WTC11 (cell line): ENCODE measurements around the gene ASCC1. TPM values are rescaled to one million over a fixed set of nuclear protein-coding genes. Genes with fewer than 3 reads are reported as not detected.

ENCODE experiments used
- ATAC-seq: fragments of 200-7000 bp; cut with Tn5 transposase; 2 replicates; pipeline ENCODE4 v1.10.0; 2021; ENCODE audit warnings: mild to moderate bottlenecking, moderate library complexity
- CTCF ChIA-PET: fragments of 300-600 bp; sonication (Branson Sonifier 250); formaldehyde crosslinking; loops from one replicate; lab custom pipeline; 2021; ENCODE audit warnings: antibody characterized with exemption; lab: Charles Lee
- POLR2A ChIA-PET: fragments of 350-600 bp; sonication (Branson Sonifier 250); formaldehyde crosslinking; loops from one replicate; lab custom pipeline; 2021; ENCODE audit warnings: antibody characterized with exemption; lab: Charles Lee
- DNase-seq: peaks from one replicate; pipeline ENCODE4 v3.0.0; 2021; ENCODE audit warnings: low spot score
- H3K27ac Mint-ChIP-seq: 2 replicates; pipeline ENCODE4 v1.8.0; 2021; ENCODE audit warnings: mixed read lengths
- H3K27me3 Mint-ChIP-seq: 2 replicates; pipeline ENCODE4 v1.8.0; 2021; ENCODE audit warnings: low read depth, mild to moderate bottlenecking, moderate library complexity, mixed read lengths
- H3K36me3 Mint-ChIP-seq: 2 replicates; pipeline ENCODE4 v1.8.0; 2021; ENCODE audit warnings: mixed read lengths
- H3K4me1 Mint-ChIP-seq: 2 replicates; pipeline ENCODE4 v1.8.0; 2022; ENCODE audit warnings: mixed read lengths
- H3K4me3 Mint-ChIP-seq: 2 replicates; pipeline ENCODE4 v1.8.0; 2021; ENCODE audit warnings: mild to moderate bottlenecking, moderate library complexity, mixed read lengths
- H3K9me3 Mint-ChIP-seq: 2 replicates; pipeline ENCODE4 v1.8.0; 2021; ENCODE audit warnings: mixed read lengths
- ATF1 ChIP-seq: sonication (generic); formaldehyde crosslinking; IDR thresholded peaks from 2 replicates; pipeline ENCODE4 v1.8.1; 2023; ENCODE audit warnings: mild to moderate bottlenecking, moderate library complexity, missing genetic modification reagents
- CREB1 ChIP-seq: sonication (generic); formaldehyde crosslinking; IDR thresholded peaks from 2 replicates; pipeline ENCODE4 v1.8.0; 2023; ENCODE audit warnings: mild to moderate bottlenecking, missing genetic modification reagents
- ETV6 ChIP-seq: sonication (generic); formaldehyde crosslinking; IDR thresholded peaks from 2 replicates; pipeline ENCODE4 v1.8.1; 2022; ENCODE audit warnings: mild to moderate bottlenecking, missing genetic modification reagents
- HMGA2 ChIP-seq: fragments of 250-450 bp; sonication (Bioruptor Pico); IDR thresholded peaks from 2 replicates; pipeline ENCODE4 v1.4.0; 2021; ENCODE audit warnings: mild to moderate bottlenecking, moderate library complexity
- NR1H2 ChIP-seq: sonication (generic); formaldehyde crosslinking; IDR thresholded peaks from 2 replicates; pipeline ENCODE4 v1.9.0; 2021; ENCODE audit warnings: mild to moderate bottlenecking, moderate library complexity, missing genetic modification reagents
- RORB ChIP-seq: fragments of 250-450 bp; sonication (Bioruptor Pico); IDR thresholded peaks from 2 replicates; pipeline ENCODE4 v1.9.0; 2021; ENCODE audit warnings: mild to moderate bottlenecking
- SMAD3 ChIP-seq: sonication (generic); formaldehyde crosslinking; IDR thresholded peaks from 2 replicates; pipeline ENCODE4 v1.8.0; 2022; ENCODE audit warnings: missing genetic modification reagents, mild to moderate bottlenecking, borderline replicate concordance
- SP1 ChIP-seq: sonication (generic); formaldehyde crosslinking; conservative IDR thresholded peaks from 2 replicates; pipeline ENCODE4 v1.8.1; 2022; ENCODE audit warnings: missing genetic modification reagents
- ZNF219 ChIP-seq: sonication (generic); formaldehyde crosslinking; IDR thresholded peaks from 2 replicates; pipeline ENCODE4 v1.8.0; 2023; ENCODE audit warnings: missing genetic modification reagents, mild to moderate bottlenecking, borderline replicate concordance
- ZNF317 ChIP-seq: sonication (generic); formaldehyde crosslinking; IDR thresholded peaks from 2 replicates; pipeline ENCODE4 v1.8.1; 2023; ENCODE audit warnings: low read depth, mild to moderate bottlenecking, moderate library complexity, missing genetic modification reagents, borderline replicate concordance
- total RNA-seq: library from RNA; stranded (reverse); gene quantifications from 3 replicates; pipeline ENCODE4 v1.2.3, GENCODE V29; 2021
- TF ChIP-seq, protein P1 (sequence below): fragments of 250-450 bp; sonication (Bioruptor Pico); IDR thresholded peaks from 2 replicates; pipeline ENCODE4 v1.9.0; 2021; ENCODE audit warnings: mild to moderate bottlenecking
- TF ChIP-seq, protein P2 (sequence below): sonication (generic); formaldehyde crosslinking; conservative IDR thresholded peaks from 2 replicates; pipeline ENCODE4 v1.8.1; 2022; ENCODE audit warnings: mild to moderate bottlenecking, missing genetic modification reagents
- TF ChIP-seq, protein P3 (sequence below): sonication (generic); formaldehyde crosslinking; IDR thresholded peaks from 2 replicates; pipeline ENCODE4 v1.8.0; 2022; ENCODE audit warnings: mild to moderate bottlenecking, missing genetic modification reagents
- TF ChIP-seq, protein P4 (sequence below): fragments of 250-450 bp; sonication (Bioruptor Pico); IDR thresholded peaks from 2 replicates; pipeline ENCODE4 v1.9.0; 2021; ENCODE audit warnings: mild to moderate bottlenecking
- TF ChIP-seq, protein P5 (sequence below): sonication (generic); formaldehyde crosslinking; IDR thresholded peaks from 2 replicates; pipeline ENCODE4 v1.8.1; 2023; ENCODE audit warnings: mild to moderate bottlenecking, missing genetic modification reagents
- TF ChIP-seq, protein P6 (sequence below): sonication (generic); formaldehyde crosslinking; IDR thresholded peaks from 2 replicates; pipeline ENCODE4 v1.8.0; 2023; ENCODE audit warnings: missing genetic modification reagents
- TF ChIP-seq, protein P7 (sequence below): sonication (generic); formaldehyde crosslinking; IDR thresholded peaks from 2 replicates; pipeline ENCODE4 v1.8.1; 2023; ENCODE audit warnings: mild to moderate bottlenecking, moderate library complexity, missing genetic modification reagents
- TF ChIP-seq, protein P8 (sequence below): sonication (generic); formaldehyde crosslinking; IDR thresholded peaks from 2 replicates; pipeline ENCODE4 v1.8.0; 2022; ENCODE audit warnings: mild to moderate bottlenecking, missing genetic modification reagents
- TF ChIP-seq, protein P9 (sequence below): sonication (generic); formaldehyde crosslinking; IDR thresholded peaks from 2 replicates; pipeline ENCODE4 v1.8.1; 2022; ENCODE audit warnings: mild to moderate bottlenecking, missing genetic modification reagents, moderate library complexity, borderline replicate concordance
- TF ChIP-seq, protein P10 (sequence below): sonication (generic); formaldehyde crosslinking; IDR thresholded peaks from 2 replicates; pipeline ENCODE4 v1.8.1; 2023; ENCODE audit warnings: mild to moderate bottlenecking, missing genetic modification reagents

ASCC1 gene
- total RNA-seq, 1 experiment from 2014 or later, result 30.4 TPM

DNA sequence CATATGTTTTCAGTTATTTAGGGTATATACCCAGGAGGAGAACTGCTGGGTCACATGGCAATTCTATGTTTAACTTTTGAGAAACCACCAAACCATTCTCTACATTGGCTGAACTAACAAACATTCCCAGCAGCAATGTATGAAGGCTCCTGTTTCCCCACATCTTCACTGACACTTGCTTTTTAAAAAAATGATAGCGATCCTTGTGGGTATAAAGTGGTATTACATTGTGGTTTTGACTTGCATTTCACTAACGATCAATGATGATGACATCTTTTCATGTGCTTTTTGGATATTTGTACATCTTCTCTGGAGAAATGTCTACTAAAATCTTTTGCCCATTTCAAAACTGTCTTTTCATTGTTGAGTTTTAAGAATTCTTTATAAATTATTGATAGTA lies 51.5 kb downstream of the ASCC1 start:
- no peaks in the 10 kb centered on the region for H3K9me3 Mint-ChIP-seq
- CTCF ChIA-PET, result interaction anchor here (1.0 to 1.3 kb wide), 5 partner anchors 9 to 173 kb away, joined by 3 to 5 read pairs (median 4); no protein-coding TSS in a partner anchor
- TF ChIP-seq SP1 (CRISPR knock-in tag) (no peak), HMGA2 (CRISPR knock-in tag) (no peak), ZNF317 (CRISPR knock-in tag) (no peak), RORB (CRISPR knock-in tag) (no peak), CREB1 (CRISPR knock-in tag) (no peak), ATF1 (CRISPR knock-in tag) (no peak), NR1H2 (CRISPR knock-in tag) (no peak), ETV6 (CRISPR knock-in tag) (no peak), SMAD3 (CRISPR knock-in tag) (no peak), ZNF219 (CRISPR knock-in tag) (no peak)
- TF ChIP-seq, protein P1, sequence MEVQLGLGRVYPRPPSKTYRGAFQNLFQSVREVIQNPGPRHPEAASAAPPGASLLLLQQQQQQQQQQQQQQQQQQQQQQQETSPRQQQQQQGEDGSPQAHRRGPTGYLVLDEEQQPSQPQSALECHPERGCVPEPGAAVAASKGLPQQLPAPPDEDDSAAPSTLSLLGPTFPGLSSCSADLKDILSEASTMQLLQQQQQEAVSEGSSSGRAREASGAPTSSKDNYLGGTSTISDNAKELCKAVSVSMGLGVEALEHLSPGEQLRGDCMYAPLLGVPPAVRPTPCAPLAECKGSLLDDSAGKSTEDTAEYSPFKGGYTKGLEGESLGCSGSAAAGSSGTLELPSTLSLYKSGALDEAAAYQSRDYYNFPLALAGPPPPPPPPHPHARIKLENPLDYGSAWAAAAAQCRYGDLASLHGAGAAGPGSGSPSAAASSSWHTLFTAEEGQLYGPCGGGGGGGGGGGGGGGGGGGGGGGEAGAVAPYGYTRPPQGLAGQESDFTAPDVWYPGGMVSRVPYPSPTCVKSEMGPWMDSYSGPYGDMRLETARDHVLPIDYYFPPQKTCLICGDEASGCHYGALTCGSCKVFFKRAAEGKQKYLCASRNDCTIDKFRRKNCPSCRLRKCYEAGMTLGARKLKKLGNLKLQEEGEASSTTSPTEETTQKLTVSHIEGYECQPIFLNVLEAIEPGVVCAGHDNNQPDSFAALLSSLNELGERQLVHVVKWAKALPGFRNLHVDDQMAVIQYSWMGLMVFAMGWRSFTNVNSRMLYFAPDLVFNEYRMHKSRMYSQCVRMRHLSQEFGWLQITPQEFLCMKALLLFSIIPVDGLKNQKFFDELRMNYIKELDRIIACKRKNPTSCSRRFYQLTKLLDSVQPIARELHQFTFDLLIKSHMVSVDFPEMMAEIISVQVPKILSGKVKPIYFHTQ, result no peak
- TF ChIP-seq, protein P2, sequence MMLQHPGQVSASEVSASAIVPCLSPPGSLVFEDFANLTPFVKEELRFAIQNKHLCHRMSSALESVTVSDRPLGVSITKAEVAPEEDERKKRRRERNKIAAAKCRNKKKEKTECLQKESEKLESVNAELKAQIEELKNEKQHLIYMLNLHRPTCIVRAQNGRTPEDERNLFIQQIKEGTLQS (CRISPR knock-in tag), result no peak
- TF ChIP-seq, protein P3, sequence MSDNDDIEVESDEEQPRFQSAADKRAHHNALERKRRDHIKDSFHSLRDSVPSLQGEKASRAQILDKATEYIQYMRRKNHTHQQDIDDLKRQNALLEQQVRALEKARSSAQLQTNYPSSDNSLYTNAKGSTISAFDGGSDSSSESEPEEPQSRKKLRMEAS, result no peak
- TF ChIP-seq, protein P4, sequence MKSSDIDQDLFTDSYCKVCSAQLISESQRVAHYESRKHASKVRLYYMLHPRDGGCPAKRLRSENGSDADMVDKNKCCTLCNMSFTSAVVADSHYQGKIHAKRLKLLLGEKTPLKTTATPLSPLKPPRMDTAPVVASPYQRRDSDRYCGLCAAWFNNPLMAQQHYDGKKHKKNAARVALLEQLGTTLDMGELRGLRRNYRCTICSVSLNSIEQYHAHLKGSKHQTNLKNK (CRISPR knock-in tag), result no peak
- TF ChIP-seq, protein P5, sequence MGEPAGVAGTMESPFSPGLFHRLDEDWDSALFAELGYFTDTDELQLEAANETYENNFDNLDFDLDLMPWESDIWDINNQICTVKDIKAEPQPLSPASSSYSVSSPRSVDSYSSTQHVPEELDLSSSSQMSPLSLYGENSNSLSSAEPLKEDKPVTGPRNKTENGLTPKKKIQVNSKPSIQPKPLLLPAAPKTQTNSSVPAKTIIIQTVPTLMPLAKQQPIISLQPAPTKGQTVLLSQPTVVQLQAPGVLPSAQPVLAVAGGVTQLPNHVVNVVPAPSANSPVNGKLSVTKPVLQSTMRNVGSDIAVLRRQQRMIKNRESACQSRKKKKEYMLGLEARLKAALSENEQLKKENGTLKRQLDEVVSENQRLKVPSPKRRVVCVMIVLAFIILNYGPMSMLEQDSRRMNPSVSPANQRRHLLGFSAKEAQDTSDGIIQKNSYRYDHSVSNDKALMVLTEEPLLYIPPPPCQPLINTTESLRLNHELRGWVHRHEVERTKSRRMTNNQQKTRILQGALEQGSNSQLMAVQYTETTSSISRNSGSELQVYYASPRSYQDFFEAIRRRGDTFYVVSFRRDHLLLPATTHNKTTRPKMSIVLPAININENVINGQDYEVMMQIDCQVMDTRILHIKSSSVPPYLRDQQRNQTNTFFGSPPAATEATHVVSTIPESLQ, result no peak
- TF ChIP-seq, protein P6, sequence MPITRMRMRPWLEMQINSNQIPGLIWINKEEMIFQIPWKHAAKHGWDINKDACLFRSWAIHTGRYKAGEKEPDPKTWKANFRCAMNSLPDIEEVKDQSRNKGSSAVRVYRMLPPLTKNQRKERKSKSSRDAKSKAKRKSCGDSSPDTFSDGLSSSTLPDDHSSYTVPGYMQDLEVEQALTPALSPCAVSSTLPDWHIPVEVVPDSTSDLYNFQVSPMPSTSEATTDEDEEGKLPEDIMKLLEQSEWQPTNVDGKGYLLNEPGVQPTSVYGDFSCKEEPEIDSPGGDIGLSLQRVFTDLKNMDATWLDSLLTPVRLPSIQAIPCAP, result no peak
- TF ChIP-seq, protein P7, sequence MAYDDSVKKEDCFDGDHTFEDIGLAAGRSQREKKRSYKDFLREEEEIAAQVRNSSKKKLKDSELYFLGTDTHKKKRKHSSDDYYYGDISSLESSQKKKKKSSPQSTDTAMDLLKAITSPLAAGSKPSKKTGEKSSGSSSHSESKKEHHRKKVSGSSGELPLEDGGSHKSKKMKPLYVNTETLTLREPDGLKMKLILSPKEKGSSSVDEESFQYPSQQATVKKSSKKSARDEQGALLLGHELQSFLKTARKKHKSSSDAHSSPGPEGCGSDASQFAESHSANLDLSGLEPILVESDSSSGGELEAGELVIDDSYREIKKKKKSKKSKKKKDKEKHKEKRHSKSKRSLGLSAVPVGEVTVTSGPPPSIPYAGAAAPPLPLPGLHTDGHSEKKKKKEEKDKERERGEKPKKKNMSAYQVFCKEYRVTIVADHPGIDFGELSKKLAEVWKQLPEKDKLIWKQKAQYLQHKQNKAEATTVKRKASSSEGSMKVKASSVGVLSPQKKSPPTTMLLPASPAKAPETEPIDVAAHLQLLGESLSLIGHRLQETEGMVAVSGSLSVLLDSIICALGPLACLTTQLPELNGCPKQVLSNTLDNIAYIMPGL (CRISPR knock-in tag), result no peak
- TF ChIP-seq, protein P8, sequence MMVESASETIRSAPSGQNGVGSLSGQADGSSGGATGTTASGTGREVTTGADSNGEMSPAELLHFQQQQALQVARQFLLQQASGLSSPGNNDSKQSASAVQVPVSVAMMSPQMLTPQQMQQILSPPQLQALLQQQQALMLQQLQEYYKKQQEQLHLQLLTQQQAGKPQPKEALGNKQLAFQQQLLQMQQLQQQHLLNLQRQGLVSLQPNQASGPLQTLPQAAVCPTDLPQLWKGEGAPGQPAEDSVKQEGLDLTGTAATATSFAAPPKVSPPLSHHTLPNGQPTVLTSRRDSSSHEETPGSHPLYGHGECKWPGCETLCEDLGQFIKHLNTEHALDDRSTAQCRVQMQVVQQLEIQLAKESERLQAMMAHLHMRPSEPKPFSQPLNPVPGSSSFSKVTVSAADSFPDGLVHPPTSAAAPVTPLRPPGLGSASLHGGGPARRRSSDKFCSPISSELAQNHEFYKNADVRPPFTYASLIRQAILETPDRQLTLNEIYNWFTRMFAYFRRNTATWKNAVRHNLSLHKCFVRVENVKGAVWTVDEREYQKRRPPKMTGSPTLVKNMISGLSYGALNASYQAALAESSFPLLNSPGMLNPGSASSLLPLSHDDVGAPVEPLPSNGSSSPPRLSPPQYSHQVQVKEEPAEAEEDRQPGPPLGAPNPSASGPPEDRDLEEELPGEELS (CRISPR knock-in tag), result no peak
- TF ChIP-seq, protein P9, sequence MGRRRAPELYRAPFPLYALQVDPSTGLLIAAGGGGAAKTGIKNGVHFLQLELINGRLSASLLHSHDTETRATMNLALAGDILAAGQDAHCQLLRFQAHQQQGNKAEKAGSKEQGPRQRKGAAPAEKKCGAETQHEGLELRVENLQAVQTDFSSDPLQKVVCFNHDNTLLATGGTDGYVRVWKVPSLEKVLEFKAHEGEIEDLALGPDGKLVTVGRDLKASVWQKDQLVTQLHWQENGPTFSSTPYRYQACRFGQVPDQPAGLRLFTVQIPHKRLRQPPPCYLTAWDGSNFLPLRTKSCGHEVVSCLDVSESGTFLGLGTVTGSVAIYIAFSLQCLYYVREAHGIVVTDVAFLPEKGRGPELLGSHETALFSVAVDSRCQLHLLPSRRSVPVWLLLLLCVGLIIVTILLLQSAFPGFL (CRISPR knock-in tag), result no peak
- TF ChIP-seq, protein P10, sequence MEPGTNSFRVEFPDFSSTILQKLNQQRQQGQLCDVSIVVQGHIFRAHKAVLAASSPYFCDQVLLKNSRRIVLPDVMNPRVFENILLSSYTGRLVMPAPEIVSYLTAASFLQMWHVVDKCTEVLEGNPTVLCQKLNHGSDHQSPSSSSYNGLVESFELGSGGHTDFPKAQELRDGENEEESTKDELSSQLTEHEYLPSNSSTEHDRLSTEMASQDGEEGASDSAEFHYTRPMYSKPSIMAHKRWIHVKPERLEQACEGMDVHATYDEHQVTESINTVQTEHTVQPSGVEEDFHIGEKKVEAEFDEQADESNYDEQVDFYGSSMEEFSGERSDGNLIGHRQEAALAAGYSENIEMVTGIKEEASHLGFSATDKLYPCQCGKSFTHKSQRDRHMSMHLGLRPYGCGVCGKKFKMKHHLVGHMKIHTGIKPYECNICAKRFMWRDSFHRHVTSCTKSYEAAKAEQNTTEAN (CRISPR knock-in tag), result no peak
- peaks cover 3% of the 10 kb centered on the region; the same call in 1 of the 2 replicates for H3K36me3 Mint-ChIP-seq
- no peak overlapping the region for H3K4me3 Mint-ChIP-seq
- no peak overlapping the region for H3K27ac Mint-ChIP-seq
- POLR2A ChIA-PET, result no interaction called here
- ATAC-seq (no peak), DNase-seq (no peak)
- no peaks in the 10 kb centered on the region for H3K27me3 Mint-ChIP-seq
- H3K4me1 Mint-ChIP-seq, result no peaks in the 10 kb centered on the region
